OCI-LY1 (cell line): ENCODE measurements around the gene ARHGAP24.

Source experiments
- EZH2 ChIP-seq: fragments of 200-600 bp; sonication (generic), shearing (Covaris generic); IDR thresholded peaks from 2 replicates; pipeline ENCODE4 v1.8.0; 2017; ENCODE audit warnings: borderline replicate concordance, mixed run types, mild to moderate bottlenecking, antibody characterized with exemption, low read length, moderate library complexity, mixed read lengths
- TF ChIP-seq, protein P1 (sequence below): fragments of 200-600 bp; sonication (generic), shearing (Covaris generic); IDR thresholded peaks from 2 replicates; pipeline ENCODE4 v1.5.1; 2017; ENCODE audit warnings: mild to moderate bottlenecking, antibody characterized with exemption, low read length, moderate library complexity, mixed read lengths

DNA sequence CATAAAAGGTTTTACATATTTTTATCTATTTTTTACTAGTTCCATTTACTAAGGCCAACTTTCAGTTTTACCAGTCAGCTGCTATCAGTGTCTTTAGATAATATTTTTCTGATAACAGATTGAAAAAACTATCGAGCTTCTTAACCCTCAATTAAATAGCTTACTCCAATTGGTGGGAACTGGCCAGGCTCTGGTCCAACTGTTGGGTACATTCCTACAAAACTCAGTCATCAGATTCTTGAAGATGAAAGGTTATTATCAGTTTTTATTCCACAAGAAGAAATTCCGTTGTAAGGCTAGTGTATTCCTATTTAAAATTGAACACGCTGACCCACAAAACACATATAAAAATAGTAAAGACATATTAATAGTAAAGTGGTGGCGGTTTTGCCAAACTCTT is 538.7 kb downstream of the ARHGAP24 start:
- TF ChIP-seq EZH2 = no peak
- TF ChIP-seq, protein P1, sequence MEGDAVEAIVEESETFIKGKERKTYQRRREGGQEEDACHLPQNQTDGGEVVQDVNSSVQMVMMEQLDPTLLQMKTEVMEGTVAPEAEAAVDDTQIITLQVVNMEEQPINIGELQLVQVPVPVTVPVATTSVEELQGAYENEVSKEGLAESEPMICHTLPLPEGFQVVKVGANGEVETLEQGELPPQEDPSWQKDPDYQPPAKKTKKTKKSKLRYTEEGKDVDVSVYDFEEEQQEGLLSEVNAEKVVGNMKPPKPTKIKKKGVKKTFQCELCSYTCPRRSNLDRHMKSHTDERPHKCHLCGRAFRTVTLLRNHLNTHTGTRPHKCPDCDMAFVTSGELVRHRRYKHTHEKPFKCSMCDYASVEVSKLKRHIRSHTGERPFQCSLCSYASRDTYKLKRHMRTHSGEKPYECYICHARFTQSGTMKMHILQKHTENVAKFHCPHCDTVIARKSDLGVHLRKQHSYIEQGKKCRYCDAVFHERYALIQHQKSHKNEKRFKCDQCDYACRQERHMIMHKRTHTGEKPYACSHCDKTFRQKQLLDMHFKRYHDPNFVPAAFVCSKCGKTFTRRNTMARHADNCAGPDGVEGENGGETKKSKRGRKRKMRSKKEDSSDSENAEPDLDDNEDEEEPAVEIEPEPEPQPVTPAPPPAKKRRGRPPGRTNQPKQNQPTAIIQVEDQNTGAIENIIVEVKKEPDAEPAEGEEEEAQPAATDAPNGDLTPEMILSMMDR = no peak
